Measurements from ENCODE around the gene PCAT7.
"Not testable (repeated sequence)": the region's sequence is repeated elsewhere in the genome, so short reads cannot be mapped to it uniquely, and the experiment has no call there.

The PCAT7 gene

GRCh38 chr9:94554439-94555331 lies at the start of gene PCAT7:
PCAT7 (plus strand) TSS chr9:94555083.
- no peak for DNase-seq

- not testable (repeated sequence) for DNase-seq
Observed at GRCh38 chr9:94506370-94506769, 48.5 kb upstream of the PCAT7 start.

- no peak for DNase-seq
Observed at GRCh38 chr9:94507531-94508258, 47.2 kb upstream of the PCAT7 start.

- DNase-seq, result no peak
Observed at GRCh38 chr9:94511134-94511954, 43.5 kb upstream of the PCAT7 start.

GRCh38 chr9:94511955-94512265 lies 43.0 kb upstream of the PCAT7 start:
- no peak for DNase-seq

- DNase-seq, result no peak
Observed at GRCh38 chr9:94514722-94515121, 40.2 kb upstream of the PCAT7 start.

- DNase-seq, result no peak
Observed at GRCh38 chr9:94517254-94517653, 37.6 kb upstream of the PCAT7 start.

- DNase-seq, result no peak
Observed at GRCh38 chr9:94525396-94526035, 29.4 kb upstream of the PCAT7 start.

GRCh38 chr9:94526271-94526670 lies 28.6 kb upstream of the PCAT7 start:
- DNase-seq, result no peak

GRCh38 chr9:94526951-94527350 lies 27.9 kb upstream of the PCAT7 start:
- DNase-seq, result no peak

- no peak for DNase-seq
Observed at GRCh38 chr9:94528886-94529285, 26.0 kb upstream of the PCAT7 start.

- DNase-seq, result no peak
Observed at GRCh38 chr9:94533155-94533554, 21.7 kb upstream of the PCAT7 start.

- DNase-seq, result no peak
Observed at GRCh38 chr9:94533601-94534000, 21.3 kb upstream of the PCAT7 start.

GRCh38 chr9:94534901-94535300 lies 20.0 kb upstream of the PCAT7 start:
- DNase-seq, result no peak

- no peak for DNase-seq
Observed at GRCh38 chr9:94538908-94539307, 16.0 kb upstream of the PCAT7 start.

- DNase-seq, result not testable (repeated sequence)
Observed at GRCh38 chr9:94544335-94544734, 10.5 kb upstream of the PCAT7 start.

GRCh38 chr9:94545940-94546339 lies 8.9 kb upstream of the PCAT7 start:
- no peak for DNase-seq

GRCh38 chr9:94553029-94553938 lies 1.6 kb upstream of the PCAT7 start:
- DNase-seq, result no peak

GRCh38 chr9:94554078-94554438 lies 825 bp upstream of the PCAT7 start:
- no peak for DNase-seq

- peak; percentile 20 for DNase-seq
Observed at GRCh38 chr9:94557376-94557775, 2.5 kb downstream of the PCAT7 start.

GRCh38 chr9:94560237-94560636 lies 5.4 kb downstream of the PCAT7 start:
- DNase-seq, result no peak

- DNase-seq, result no peak
Observed at GRCh38 chr9:94563548-94563947, 8.7 kb downstream of the PCAT7 start.

Measured in NCI-H226 (cell line).